BLaER1 (cell line): ENCODE data around the gene CYS1.

Experiments
- H3K27ac ChIP-seq: shearing (Covaris generic); formaldehyde crosslinking; 2 replicates; pipeline ENCODE4 v1.8.1; 2022
- H3K27me3 ChIP-seq: shearing (Covaris generic); formaldehyde crosslinking; 2 replicates; pipeline ENCODE4 v1.8.1; 2022
- H3K36me3 ChIP-seq: shearing (Covaris generic); formaldehyde crosslinking; 2 replicates; pipeline ENCODE4 v1.8.1; 2022
- H3K4me1 ChIP-seq: shearing (Covaris generic); formaldehyde crosslinking; 2 replicates; pipeline ENCODE4 v1.8.1; 2022
- H3K4me2 ChIP-seq: shearing (Covaris generic); formaldehyde crosslinking; 2 replicates; pipeline ENCODE4 v1.8.1; 2022
- H3K4me3 ChIP-seq: shearing (Covaris generic); formaldehyde crosslinking; 2 replicates; pipeline ENCODE4 v1.8.1; 2022
- H3K9ac ChIP-seq: shearing (Covaris generic); formaldehyde crosslinking; 2 replicates; pipeline ENCODE4 v1.8.1; 2022
- H3K9me3 ChIP-seq: shearing (Covaris generic); formaldehyde crosslinking; 2 replicates; pipeline ENCODE4 v1.8.1; 2022
- H4K20me1 ChIP-seq: shearing (Covaris generic); formaldehyde crosslinking; 2 replicates; pipeline ENCODE4 v1.8.1; 2022
- Cebpa-rat ChIP-seq: shearing (Covaris generic); IDR thresholded peaks from 2 replicates; pipeline ENCODE4 v1.8.1; 2022

Gene CYS1

DNA sequence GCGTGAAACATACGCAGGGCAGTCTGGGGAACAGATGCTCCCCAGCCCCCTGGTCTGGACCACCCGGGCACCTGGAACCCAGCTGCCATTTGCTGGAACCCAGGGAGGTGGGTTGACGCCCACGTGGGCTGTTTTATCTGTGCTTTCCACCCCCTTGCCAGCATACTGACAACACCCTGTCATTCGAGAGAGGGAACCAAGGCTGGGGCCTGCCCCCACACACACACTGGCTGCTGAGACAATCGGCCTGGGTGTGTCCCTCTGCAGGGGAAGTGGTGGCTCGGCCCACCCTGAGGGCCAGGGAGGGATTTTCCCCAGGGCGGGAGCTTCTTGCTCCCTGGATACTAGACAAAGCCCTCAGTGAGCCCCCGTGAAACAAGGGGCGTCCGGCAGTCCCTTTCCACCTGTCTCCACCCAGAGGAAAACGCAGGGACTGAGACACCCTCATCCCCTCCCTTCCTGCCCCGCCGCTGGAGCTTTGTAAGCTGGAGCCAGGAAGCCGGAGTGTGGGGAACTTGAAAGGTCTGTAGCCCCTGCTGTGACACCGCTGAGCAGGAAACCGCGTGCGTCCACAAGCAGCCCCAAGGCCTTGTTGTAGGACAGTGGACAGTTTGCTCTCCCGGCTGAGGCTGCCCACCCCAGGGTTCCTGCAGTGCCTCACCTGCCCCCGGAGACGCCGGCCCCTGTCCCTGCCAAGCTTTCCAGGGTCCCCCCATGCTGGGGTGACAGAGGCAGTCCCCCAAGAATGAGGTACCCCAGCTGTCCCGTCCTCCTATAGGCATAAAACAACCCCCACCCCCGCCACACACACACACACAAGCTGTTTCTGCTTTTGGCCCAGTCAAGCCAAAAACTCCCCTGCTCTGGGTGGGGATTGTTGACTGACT lies 51.0 kb downstream of the CYS1 start:
- peak overlapping the region; percentile 45 for H3K27ac ChIP-seq
- H3K9ac ChIP-seq, result peak overlapping the region; percentile 6; the same call in 1 of the 2 replicates
- no peak for TF ChIP-seq Cebpa-rat
- H3K4me3 ChIP-seq, result no peak overlapping the region
- peaks cover 33% of the 10 kb centered on the region for H3K4me1 ChIP-seq
- H3K27me3 ChIP-seq, result no peaks in the 10 kb centered on the region
- no peaks in the 10 kb centered on the region for H4K20me1 ChIP-seq
- H3K9me3 ChIP-seq, result no peaks in the 10 kb centered on the region
- peak overlapping the region; percentile 66 for H3K4me2 ChIP-seq
- H3K36me3 ChIP-seq, result no peaks in the 10 kb centered on the region

DNA sequence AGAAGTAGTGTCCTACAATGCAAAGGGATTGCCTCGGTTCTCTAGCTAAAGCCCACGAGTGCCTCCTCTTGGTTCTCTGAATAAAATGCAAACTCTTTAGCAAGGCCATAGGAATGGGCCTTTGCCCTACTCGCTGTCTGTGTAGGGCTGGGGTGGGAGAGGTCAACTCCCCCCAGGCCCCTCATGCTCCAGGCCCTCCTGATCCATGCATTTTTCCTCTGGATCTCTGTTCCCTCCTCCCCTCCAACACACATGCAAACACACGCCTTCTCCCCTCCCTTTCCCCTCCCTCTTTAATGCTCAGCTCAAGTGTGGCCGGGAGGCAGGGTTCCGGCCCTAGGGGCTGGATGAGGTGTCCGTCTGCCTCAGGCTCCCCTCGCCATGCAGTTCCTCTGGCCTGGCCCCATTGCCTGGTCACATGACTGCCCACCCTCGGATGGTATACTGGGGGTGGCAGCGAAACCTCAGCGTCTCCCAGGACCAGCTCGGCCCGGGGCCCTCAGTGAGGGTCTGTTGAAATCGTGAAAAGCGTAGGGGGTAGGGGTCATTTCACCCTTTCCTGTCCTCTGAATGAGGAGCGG lies 51.7 kb downstream of the CYS1 start:
- TF ChIP-seq Cebpa-rat, result no peak
- H3K27ac ChIP-seq, result peak overlapping the region; percentile 45

DNA sequence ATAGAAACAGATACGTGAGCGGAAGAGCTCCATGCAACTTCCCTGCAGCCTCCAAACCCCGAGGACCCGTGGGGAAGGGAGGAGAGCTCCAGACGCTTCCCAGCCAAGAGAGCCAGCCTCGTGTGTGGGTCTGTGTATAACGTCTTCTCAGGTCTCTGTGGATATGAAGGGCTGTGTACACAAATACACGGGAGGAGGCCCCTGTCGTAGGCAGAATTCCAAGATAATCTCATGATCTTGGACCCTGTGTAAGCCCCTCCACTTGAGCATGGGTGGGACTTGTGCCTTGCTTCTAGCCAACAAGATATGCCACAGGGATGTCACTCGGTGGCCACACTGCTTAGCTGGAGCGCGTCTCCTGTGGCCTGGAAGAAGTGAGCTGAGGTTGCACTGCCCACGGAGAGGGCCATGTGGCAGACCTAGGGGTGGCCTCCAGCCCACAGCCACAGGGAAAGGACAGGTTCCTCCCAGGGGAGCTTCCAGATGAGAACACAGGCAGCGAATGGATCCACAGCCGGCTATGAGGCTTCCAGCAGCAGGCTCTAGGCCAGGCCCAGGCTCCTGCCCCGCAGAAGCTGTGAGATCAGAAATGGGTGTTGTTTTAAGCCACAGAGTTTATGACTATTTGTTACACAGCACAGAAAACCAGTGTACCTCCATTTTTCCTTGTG lies 52.4 kb downstream of the CYS1 start:
- Histone ChIP-seq H3K4me1 (peaks cover 33% of the 10 kb centered on the region), H3K27ac (no peak overlapping the region), H3K4me3 (no peak overlapping the region), H3K27me3 (no peaks in the 10 kb centered on the region), H3K4me2 (no peak overlapping the region), H3K9ac (no peak overlapping the region), H3K36me3 (no peaks in the 10 kb centered on the region), H4K20me1 (no peaks in the 10 kb centered on the region), H3K9me3 (no peaks in the 10 kb centered on the region)
- TF ChIP-seq Cebpa-rat, result no peak

More for the DNA sequence above, 51.7 kb downstream of the CYS1 start:
- Histone ChIP-seq H3K4me1 (peaks cover 33% of the 10 kb centered on the region), H3K27me3 (no peaks in the 10 kb centered on the region), H3K9me3 (no peaks in the 10 kb centered on the region), H3K4me3 (no peak overlapping the region), H3K4me2 (peak overlapping the region; percentile 66), H3K9ac (peak overlapping the region; percentile 6; the same call in 1 of the 2 replicates), H4K20me1 (no peaks in the 10 kb centered on the region), H3K36me3 (no peaks in the 10 kb centered on the region)

DNA sequence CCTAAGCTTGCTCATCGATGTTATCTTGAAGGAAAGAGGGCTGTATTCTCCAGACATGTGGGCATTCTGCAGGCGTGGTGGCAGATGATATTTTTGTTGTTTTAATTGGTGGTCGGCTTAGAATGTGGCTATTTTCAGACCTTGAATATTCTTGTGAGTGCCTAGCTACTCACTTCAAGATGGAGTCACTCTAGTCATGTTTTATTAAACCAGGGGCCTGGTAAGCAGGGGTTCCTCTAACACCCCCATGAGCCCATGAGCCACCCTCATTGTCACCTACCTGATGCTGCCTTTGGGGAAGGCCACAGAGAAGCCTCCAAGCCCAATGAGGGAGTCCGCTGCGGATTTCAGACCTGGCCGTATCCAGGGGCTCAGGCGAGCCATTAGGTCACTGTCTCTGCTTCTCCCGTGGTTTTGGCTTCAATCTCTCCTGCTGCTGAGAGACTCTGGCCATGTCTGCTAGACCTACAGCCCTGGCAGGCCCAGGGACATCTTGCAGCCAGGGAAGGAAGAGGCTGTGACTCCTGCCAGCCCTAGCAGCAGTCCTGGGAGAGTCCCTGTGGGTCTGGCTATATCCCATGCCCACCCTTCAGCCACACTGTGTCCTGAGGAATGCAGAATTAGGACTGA lies 53.2 kb downstream of the CYS1 start:
- no peak overlapping the region for H3K27ac ChIP-seq
- H3K27me3 ChIP-seq, result no peaks in the 10 kb centered on the region
- no peak overlapping the region for H3K4me3 ChIP-seq
- H3K4me2 ChIP-seq, result no peak overlapping the region
- H3K9ac ChIP-seq, result no peak overlapping the region
- H3K9me3 ChIP-seq, result no peaks in the 10 kb centered on the region
- peaks cover 33% of the 10 kb centered on the region for H3K4me1 ChIP-seq
- no peaks in the 10 kb centered on the region for H3K36me3 ChIP-seq
- no peaks in the 10 kb centered on the region for H4K20me1 ChIP-seq
- no peak for TF ChIP-seq Cebpa-rat

DNA sequence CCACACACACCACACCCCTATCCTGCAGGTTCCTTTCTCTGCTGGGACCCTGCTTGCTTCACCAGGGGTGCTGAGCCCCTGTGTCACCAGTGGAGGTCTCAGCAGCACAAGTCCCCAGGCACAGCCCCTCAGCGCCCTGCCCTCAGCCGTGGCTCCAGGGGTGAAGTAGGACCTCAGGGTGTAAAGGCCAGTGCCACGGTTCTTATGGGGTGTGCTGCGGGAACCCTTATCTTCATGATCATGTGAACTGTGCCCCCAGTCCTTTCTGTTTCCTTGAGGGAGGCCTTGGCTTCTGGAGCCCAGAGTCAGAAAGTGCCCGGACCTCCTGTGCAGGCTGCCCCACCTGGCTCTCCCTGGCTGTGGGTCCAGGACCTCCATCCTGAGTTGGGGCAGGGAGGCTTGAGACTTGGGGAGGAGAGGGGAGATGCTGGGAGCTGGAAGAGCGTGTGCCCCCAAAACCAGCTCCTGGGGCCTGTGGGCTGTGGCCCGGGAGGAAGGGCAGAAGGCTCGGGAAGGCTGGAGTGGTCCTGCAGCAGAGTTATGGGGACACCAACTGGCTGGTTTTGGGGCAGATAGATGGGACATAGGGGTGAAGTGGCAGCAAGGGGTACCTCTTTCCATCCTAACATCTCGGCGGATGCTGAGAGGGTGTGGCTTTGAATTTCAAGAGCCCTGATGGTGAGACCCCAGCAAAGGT lies 57.1 kb downstream of the CYS1 start:
- peaks cover 4% of the 10 kb centered on the region; the same call in 1 of the 2 replicates for H3K4me1 ChIP-seq
- H4K20me1 ChIP-seq, result no peaks in the 10 kb centered on the region
- H3K27ac ChIP-seq, result no peak overlapping the region
- H3K4me3 ChIP-seq, result no peak overlapping the region
- no peaks in the 10 kb centered on the region for H3K27me3 ChIP-seq
- TF ChIP-seq Cebpa-rat, result no peak
- H3K9me3 ChIP-seq, result no peaks in the 10 kb centered on the region
- no peak overlapping the region for H3K4me2 ChIP-seq
- no peaks in the 10 kb centered on the region for H3K36me3 ChIP-seq
- H3K9ac ChIP-seq, result no peak overlapping the region

DNA sequence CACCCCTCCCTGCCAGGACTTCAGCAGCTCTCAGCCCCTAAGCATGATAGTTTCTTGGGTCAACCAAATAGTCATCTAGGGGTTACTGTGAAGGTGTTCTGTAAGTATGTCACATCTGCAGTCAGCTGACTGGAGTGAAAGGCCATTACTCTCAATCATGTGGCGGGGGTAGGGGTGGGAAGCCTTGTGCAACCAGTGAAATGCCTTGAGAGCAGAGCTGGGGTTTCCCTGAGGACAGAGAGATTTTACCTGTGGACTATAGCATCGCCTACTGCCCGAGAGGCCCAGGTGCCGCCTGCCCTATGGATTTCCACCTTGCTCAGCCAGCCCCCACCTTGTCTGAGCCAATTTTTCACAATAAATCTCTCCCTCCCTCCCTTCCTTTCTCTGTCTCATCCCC lies 57.8 kb downstream of the CYS1 start:
- no peak for TF ChIP-seq Cebpa-rat
- no peaks in the 10 kb centered on the region for H4K20me1 ChIP-seq
- H3K27me3 ChIP-seq, result no peaks in the 10 kb centered on the region

DNA sequence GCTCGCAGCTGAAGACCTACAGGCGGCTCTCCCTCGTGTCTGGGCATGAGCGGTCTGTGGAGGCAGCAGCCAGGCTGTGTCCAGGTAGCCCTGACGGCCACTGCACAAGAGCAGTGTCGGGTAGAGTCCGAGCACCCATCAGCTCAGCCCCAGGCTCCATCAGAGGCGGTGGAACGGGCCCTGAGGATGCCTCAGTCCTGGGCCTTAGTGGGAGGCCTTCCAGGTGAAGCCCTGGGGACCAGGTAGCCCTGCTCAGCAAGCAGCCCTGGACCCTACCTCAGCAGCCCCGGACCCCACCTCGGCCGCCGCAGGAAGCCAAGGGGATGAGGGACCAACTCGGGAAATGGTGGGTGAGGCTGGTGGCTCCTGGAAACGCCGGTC lies 58.2 kb downstream of the CYS1 start:
- peaks cover 6% of the 10 kb centered on the region for H3K9me3 ChIP-seq
- H3K4me1 ChIP-seq, result no peaks in the 10 kb centered on the region
- no peaks in the 10 kb centered on the region for H4K20me1 ChIP-seq
- no peaks in the 10 kb centered on the region for H3K27me3 ChIP-seq
- no peaks in the 10 kb centered on the region for H3K36me3 ChIP-seq
- no peak for TF ChIP-seq Cebpa-rat
- H3K4me2 ChIP-seq, result no peak overlapping the region
- no peak overlapping the region for H3K27ac ChIP-seq
- no peak overlapping the region for H3K9ac ChIP-seq
- no peak overlapping the region for H3K4me3 ChIP-seq

More for the DNA sequence above, 57.8 kb downstream of the CYS1 start:
- Histone ChIP-seq H3K9me3 (peaks cover 2% of the 10 kb centered on the region), H3K4me3 (no peak overlapping the region), H3K36me3 (no peaks in the 10 kb centered on the region), H3K27ac (no peak overlapping the region), H3K4me1 (no peaks in the 10 kb centered on the region), H3K9ac (no peak overlapping the region), H3K4me2 (no peak overlapping the region)

DNA sequence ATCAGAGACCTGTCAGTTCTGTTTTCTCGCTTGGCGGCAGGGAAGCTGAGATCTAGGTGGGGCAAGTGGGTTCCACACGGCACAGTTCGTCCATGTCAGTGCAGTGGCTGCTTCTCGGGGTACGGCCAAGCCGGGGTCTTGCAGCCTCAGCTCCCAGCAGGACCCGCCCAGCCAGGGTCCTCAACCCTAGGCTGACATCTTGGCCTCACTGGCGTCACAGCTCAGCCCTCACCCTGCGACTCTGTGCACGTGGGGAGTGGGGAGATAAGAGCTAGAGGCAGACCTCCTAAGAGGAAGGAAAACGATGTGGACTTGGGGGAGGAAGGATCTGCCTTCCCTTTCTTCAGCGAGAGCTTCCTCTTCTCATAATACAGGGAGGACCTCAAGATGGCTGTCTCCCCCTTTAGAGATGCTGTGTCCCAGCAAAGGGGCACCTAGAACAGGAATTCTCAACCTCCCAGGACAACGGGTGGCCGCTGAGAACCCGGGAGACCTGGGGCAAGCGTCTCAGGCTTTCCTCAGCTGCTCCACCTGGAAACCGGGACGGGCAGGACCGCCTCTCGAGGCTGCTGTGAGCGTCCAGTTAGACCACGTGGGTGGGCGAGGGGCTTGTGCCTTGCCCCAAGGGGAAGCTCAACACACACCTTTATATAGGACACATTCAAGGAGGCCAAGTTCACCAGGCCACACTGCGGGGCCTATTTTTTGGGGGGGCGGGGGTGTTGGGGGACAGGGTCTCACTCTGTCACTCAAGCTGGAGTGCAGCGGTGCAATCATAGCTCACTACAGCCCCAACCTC lies 60.4 kb downstream of the CYS1 start:
- Histone ChIP-seq H3K4me2 (no peak overlapping the region), H3K9ac (no peak overlapping the region), H4K20me1 (no peaks in the 10 kb centered on the region), H3K27me3 (no peaks in the 10 kb centered on the region), H3K9me3 (peaks cover 7% of the 10 kb centered on the region), H3K4me3 (no peak overlapping the region), H3K4me1 (no peaks in the 10 kb centered on the region), H3K27ac (no peak overlapping the region), H3K36me3 (no peaks in the 10 kb centered on the region)
- TF ChIP-seq Cebpa-rat, result no peak
